Stimulated activated naive B cell treated with anti-CD40 and anti-IgM and Interleukin-4, amounts not matched to agents 10 μg/mL and 1 μg/mL and 100 μg/mL, for 72 hours (primary cell): Measurements from ENCODE around the gene FAM163B.

Experiments used
- ATAC-seq, 2 donors: fragments of 150-1000 bp; cut with Tn5 transposase; replicated peaks; 2 replicates each; pipeline ENCODE4 v1.10.0; 2021; ENCODE audit warnings: moderate library complexity in 1 of 2
- DNase-seq: peaks from one replicate; pipeline ENCODE4 v3.0.0; 2021
- H3K27ac Mint-ChIP-seq: one replicate; pipeline ENCODE4 v1.8.0; 2022; ENCODE audit warnings: mild to moderate bottlenecking, mixed read lengths
- H3K27me3 Mint-ChIP-seq, 2 donors: one replicate each; pipeline ENCODE4 v1.8.0; 2022; ENCODE audit warnings: mixed read lengths in 2 of 2
- H3K36me3 Mint-ChIP-seq, 2 donors: one replicate each; pipeline ENCODE4 v1.8.0; 2022; ENCODE audit warnings: mixed read lengths in 2 of 2, mild to moderate bottlenecking in 1 of 2
- H3K4me1 Mint-ChIP-seq, 2 donors: one replicate each; pipeline ENCODE4 v1.8.0; 2022; ENCODE audit warnings: mixed read lengths in 2 of 2, mild to moderate bottlenecking in 1 of 2
- H3K4me3 Mint-ChIP-seq, 2 donors: one replicate each; pipeline ENCODE4 v1.8.0; 2022; ENCODE audit warnings: mild to moderate bottlenecking in 2 of 2, mixed read lengths in 2 of 2, moderate library complexity in 1 of 2
- H3K9me3 Mint-ChIP-seq, 2 donors: one replicate each; pipeline ENCODE4 v1.8.0; 2022; ENCODE audit warnings: mixed read lengths in 2 of 2, mild to moderate bottlenecking in 1 of 2

Gene FAM163B

DNA sequence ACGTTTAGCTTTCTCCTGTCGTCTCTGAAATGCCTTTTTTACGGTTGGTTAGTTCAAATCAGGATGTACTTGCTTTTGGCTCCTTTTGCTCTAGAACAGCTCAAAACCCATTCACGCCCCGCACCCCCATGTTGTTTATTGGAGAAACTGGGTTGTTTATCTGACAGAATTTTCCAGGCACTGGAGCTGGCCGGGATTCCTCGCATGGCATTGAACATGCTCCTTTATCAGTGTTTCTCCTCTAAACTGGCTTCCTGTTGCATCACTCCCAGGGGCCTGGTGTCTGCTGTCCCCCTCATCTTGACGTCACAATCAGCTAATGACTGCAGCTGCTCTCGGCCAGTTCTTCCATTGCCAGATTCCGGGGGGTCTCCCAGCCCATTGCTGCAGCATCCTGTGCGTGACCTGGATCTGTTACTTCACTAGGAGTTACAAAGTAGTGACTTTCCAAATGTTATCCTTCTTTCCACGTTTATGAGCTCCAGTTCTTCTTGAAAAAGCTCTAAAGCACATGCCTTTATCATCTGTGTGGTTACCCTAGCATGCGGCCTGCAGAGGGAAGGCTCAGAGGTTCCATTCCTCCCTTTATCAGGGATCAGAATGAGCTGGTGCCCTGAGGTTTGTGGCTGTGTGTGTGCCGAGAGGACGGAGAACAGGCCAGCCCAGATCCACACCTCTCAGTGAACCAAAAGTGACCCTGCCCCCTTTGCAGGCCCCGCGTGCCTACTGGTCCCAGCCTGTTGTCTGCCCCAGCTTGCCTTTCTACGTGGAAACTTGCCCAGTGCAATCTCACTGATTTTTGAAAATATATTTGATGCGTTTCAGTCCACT, 27.5 kb downstream of the FAM163B start:
- Mint-ChIP-seq H3K27ac (no peak overlapping the region), H3K27me3 (peaks cover 70 to 95% of the 10 kb centered on the region in 2 donors), H3K4me3 (no peak overlapping the region), H3K36me3 (no peaks in the 10 kb centered on the region), H3K9me3 (no peaks in the 10 kb centered on the region), H3K4me1 (peaks cover 56 to 86% of the 10 kb centered on the region in 2 donors)
- no peak for ATAC-seq
- DNase-seq = no peak

DNA sequence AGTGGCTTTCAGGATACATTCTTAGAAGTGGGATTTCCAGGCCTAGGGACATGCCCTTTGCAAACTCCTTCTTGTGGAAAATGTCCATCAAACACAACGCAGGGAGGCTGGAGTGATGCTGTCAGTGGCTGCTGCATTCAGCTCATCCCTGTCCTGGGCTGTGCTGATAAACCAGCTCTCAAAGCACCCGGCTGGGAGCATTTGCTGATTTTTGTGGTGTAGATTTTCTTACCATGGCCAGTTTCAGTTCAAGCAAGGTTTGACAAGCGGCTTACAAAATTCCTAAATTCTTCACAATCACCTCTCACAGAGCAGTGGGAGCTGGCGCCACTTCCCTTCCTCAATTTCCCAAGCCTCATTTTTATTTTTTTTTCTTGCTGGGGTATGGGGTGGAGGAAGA, 28.2 kb downstream of the FAM163B start:
- DNase-seq = no peak
- ATAC-seq = no peak
- Mint-ChIP-seq H3K27ac (no peak overlapping the region), H3K9me3 (no peaks in the 10 kb centered on the region), H3K4me3 (no peak overlapping the region), H3K27me3 (peaks cover 74 to 96% of the 10 kb centered on the region in 2 donors), H3K4me1 (peaks cover 59 to 91% of the 10 kb centered on the region in 2 donors), H3K36me3 (no peaks in the 10 kb centered on the region)

DNA sequence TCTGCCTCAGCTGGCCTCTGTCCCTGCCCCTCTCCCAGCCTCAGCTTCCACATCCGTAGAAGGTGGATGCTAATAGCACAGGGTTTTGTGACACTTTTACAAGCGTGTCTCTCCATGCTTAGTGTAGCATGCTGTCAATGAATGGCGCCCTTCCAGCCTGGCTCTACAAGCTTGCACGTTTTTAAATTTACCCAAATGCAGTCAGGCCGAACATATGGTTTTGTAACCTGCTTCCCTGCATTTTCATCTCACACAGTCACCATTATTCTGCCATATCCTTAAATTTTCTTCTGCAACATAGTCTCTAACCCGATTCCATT, 28.8 kb downstream of the FAM163B start:
- H3K4me3 Mint-ChIP-seq = no peak overlapping the region
- no peaks in the 10 kb centered on the region for H3K9me3 Mint-ChIP-seq
- ATAC-seq (peak; percentile 41 to 42), DNase-seq (no peak)
- peak overlapping the region; percentile 67 for H3K27ac Mint-ChIP-seq
- H3K27me3 Mint-ChIP-seq = peaks cover 74 to 96% of the 10 kb centered on the region in 2 donors
- no peaks in the 10 kb centered on the region for H3K36me3 Mint-ChIP-seq
- peaks cover 60 to 91% of the 10 kb centered on the region in 2 donors for H3K4me1 Mint-ChIP-seq

DNA sequence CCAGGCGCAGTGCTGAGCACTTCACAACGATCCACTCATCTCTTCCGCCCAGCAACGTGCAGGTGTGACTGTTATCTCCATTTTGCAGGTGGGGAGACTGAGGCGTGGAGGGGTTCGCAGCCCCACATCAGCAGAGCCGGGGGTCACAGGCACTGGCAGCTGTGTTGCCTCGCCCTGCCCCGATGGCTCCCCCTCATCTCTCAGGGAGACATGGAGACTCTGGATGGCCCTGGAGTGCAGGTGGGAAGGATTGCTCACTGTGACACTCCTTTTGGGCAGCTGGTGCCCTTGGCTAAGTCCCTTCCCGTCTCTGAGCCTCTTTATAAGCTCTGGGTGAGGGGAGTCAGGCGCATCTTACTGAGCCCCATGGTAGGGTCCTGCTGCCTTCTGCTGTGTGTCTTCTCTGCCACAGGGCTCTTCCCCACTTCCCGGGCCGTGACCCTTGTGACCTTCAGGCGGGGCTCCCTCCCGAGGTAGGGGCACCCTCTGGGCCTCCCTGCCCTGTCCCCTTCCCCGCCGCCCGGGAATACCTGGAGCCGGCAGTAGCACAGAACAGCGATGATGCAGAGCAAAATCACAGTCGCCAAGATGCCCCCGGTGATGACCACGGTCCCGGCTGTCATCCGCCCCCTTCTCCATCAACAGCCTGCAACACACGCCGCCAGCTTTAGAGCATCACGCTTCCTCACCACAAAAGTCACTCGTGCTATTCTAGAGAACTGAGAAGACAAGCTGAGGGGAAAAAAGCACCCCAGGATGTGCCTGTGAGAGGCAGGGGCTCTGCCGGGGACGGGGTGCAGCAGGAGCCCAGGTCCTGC, 29.4 kb downstream of the FAM163B start:
- H3K4me3 Mint-ChIP-seq = peak overlapping the region; percentile 14 to 30
- no peaks in the 10 kb centered on the region for H3K36me3 Mint-ChIP-seq
- H3K27ac Mint-ChIP-seq = peak overlapping the region; percentile 67
- H3K27me3 Mint-ChIP-seq = peaks cover 72 to 96% of the 10 kb centered on the region in 2 donors
- DNase-seq = peak; percentile 47
- peak; percentile 79 to 84 for ATAC-seq
- H3K9me3 Mint-ChIP-seq = no peaks in the 10 kb centered on the region
- H3K4me1 Mint-ChIP-seq = peaks cover 55 to 87% of the 10 kb centered on the region in 2 donors

DNA sequence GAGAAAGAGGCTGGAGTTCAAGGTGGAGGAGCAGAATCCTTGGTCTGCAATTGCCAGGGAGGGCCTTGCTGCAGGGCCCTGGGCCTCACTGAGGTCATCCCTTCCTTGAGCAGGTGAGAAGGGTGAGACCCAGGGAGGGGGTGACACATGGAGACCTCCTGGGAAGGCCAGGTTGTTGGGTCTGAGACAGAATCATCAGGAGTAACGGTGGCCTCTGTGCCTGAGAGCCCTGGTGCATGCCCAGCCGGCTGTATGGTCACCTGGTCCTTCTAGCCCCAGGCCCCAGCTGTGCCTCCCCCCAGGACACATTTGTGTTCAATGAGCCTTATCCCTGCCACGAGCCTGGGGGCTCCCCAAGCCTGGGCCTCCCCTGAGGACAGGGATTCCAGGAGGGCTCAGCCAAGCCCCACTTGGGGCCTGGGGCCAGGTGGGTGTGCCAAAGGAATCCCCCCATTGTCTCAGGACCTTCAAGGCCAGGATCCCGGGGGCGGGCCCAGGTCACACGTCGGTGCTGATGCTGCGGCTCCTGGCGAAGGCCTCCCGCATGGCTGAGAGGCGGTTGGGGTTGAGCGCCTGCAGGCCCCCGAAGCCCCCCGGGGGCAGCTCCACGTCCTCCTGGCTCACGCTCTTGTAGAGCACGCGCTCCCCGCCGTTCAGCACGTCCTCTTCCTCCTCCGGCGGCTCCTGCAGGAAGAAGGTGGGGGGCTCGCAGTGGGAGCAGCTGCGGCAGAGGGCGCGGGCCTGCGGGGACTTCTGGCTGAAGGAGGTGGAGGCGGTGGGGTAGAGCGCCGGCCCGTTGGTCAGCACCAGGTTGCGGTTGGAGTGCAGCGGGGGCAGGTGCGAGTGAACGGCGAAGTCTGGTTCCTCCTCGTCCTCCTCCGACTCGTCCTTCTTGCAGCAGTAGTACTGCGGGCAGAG, 30.4 kb downstream of the FAM163B start:
- peaks cover 68 to 95% of the 10 kb centered on the region in 2 donors for H3K27me3 Mint-ChIP-seq
- peak overlapping the region; percentile 67 for H3K27ac Mint-ChIP-seq
- H3K4me3 Mint-ChIP-seq = peak overlapping the region; percentile 6 to 17
- ATAC-seq (peak; percentile 5 to 17), DNase-seq (no peak)
- H3K9me3 Mint-ChIP-seq = no peaks in the 10 kb centered on the region
- peaks cover 48 to 77% of the 10 kb centered on the region in 2 donors for H3K4me1 Mint-ChIP-seq
- no peaks in the 10 kb centered on the region for H3K36me3 Mint-ChIP-seq

DNA sequence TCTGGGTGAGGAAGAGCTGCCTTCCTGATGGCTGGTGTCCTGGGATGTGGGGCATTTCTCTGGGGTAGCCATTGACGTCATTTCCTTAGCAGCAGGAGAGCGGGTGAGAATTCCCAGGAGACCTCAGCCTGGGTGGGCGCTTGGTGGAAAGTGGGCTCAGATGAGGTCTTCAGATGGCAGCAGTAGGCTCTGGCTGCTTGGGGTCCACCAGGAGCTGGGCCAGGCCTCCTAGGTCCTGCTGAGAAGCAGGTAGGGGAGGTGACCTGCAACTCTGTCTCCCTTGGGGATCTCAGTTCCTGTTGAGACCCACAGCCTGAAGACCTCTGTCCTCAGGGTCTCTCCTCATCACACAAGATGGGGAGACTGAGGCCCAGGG, 31.5 kb downstream of the FAM163B start:
- ATAC-seq = no peak
- H3K4me1 Mint-ChIP-seq = peaks cover 48 to 71% of the 10 kb centered on the region in 2 donors
- peaks cover 69 to 95% of the 10 kb centered on the region in 2 donors for H3K27me3 Mint-ChIP-seq
- H3K36me3 Mint-ChIP-seq = no peaks in the 10 kb centered on the region
- DNase-seq = no peak
- H3K4me3 Mint-ChIP-seq = peak overlapping the region in 1 of 2 donors; percentile 13
- H3K9me3 Mint-ChIP-seq = no peaks in the 10 kb centered on the region
- H3K27ac Mint-ChIP-seq = no peak overlapping the region

DNA sequence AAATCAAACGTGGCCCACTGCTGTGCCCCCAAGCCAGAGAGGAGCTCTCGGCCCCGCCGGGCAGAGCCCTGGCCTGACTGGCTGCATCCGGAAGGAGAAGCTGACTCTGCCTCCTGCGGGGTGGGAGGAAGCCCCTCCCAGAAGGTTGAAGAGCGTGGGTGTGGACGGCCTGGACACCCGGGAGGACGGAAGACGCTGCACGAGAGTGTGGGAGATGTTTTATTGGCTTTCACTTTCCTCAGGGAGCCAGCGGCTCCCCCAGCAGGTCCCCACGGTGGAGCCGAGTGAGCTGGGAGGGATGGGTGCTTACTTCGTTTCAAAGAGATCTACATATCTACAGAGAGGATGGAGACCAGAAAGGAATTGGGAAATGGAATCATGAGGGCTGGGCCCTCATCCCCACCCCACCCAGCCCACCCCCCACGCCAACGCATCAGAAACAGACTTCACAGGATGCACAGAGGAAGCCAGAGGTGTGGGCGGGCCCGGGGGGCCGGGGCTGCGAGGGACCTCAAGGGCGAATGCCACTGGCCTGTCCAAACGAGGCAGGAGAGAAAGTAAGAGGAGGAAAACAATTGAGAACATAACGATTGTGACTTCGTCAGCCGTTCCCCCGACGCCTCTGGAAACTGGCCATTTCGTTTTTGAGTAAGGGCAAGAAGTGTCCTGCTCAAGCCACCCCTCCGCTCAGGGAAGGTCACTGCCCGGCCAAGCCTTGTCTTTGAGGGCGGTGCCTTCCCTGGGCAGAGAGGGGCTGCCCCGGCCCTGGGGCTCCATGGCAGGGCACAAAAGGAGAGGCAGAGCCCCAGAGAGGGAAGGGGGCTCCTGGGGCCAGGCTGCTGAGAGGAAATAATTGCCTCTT, 32.1 kb downstream of the FAM163B start:
- Mint-ChIP-seq H3K4me1 (peaks cover 48 to 67% of the 10 kb centered on the region in 2 donors), H3K27ac (peak overlapping the region; percentile 60), H3K4me3 (peak overlapping the region; percentile 66 to 67), H3K27me3 (peaks cover 68 to 94% of the 10 kb centered on the region in 2 donors), H3K36me3 (no peaks in the 10 kb centered on the region), H3K9me3 (no peaks in the 10 kb centered on the region)
- ATAC-seq (peak; percentile 17 to 21), DNase-seq (no peak)

DNA sequence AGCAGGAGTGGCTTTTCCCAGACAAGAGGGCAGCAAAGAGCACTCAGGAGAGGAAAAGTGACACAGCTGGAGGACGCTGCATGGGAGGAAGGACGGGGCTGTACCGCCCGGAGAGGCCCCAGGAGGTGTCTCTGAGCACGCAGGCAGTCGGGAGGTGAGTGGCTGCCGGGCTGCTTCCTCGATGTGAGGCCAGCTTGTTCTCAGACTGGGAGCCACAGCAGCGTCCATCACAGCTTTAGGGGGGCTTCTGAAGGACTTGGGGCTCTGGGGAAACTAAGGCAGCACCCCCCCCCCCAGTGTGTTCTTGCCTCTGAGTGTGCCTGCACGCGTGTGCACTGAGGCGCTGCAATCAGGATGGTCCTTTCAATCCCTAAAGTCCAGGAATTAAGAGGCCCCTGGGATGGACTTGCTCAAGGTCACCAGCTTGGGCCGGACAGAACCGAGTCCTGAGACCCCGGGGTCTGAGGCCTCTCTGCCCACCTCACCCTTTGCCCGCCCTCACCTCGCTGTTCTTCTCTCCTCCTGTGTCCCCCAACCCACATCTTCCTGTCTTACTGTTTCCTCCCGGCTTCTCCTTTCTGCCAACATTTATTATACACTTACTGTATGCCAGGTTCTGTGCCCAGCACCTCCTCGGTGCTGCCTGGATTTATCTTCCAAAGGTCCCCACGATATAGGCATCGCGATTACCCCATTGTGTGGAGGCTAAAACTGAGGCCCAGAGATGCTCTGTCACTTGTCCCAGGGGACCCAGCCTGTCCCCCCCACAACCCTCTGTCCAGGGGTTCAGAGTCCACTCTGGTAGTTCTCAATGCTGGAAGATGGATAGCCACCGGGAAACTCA, 32.9 kb downstream of the FAM163B start:
- no peaks in the 10 kb centered on the region for H3K36me3 Mint-ChIP-seq
- peaks cover 61 to 91% of the 10 kb centered on the region in 2 donors for H3K27me3 Mint-ChIP-seq
- H3K4me3 Mint-ChIP-seq = peak overlapping the region; percentile 66 to 67
- H3K9me3 Mint-ChIP-seq = no peaks in the 10 kb centered on the region
- peaks cover 43 to 60% of the 10 kb centered on the region in 2 donors for H3K4me1 Mint-ChIP-seq
- no peak for ATAC-seq
- H3K27ac Mint-ChIP-seq = peak overlapping the region; percentile 60
- DNase-seq = no peak

DNA sequence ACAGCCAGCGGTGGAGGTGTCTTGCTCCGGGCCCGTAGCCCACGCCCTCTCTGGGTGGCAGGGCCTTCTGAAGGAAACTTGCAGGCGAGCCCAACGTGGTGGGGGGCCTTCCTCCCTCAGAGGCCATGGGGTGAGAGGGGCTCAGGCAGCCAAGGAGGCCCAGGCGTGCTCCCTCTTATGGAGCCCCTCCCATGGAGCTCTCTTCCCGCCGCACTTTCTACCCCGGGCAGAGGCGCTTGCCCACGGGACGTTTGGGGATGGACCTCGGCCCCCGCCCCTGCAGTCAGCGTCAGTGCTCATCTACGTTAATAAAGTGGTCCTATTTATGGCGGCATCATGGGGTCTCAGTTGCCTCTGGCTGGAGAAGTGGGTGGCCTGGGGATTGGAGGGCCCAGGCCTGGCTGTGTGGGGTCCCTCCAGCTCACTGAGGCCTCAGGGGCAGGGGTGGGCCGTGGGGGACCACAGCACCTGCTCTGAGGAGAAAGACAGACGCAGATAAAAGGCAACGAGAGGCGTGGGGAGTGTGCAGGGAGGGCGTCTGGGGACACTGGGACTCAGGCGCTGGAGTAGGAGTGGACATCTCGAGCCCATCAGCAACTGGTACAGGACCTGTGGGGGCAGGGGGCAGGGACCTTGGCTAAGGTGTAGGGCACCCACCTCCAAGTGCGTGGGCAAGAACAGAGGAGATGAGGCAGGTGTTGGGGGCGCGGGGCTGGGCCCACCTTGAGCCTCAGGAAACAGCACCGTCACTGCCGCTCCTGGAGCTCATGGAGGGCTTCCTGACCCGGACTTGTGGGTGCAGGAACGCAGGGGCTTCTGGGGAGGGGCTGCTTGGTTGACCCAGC, 33.8 kb downstream of the FAM163B start:
- ATAC-seq = no peak
- DNase-seq = no peak
- peak overlapping the region; percentile 51 for H3K27ac Mint-ChIP-seq
- no peak overlapping the region for H3K4me3 Mint-ChIP-seq
- no peaks in the 10 kb centered on the region for H3K9me3 Mint-ChIP-seq
- peaks cover 40 to 52% of the 10 kb centered on the region in 2 donors for H3K4me1 Mint-ChIP-seq
- no peaks in the 10 kb centered on the region for H3K36me3 Mint-ChIP-seq
- H3K27me3 Mint-ChIP-seq = peaks cover 61 to 95% of the 10 kb centered on the region in 2 donors

DNA sequence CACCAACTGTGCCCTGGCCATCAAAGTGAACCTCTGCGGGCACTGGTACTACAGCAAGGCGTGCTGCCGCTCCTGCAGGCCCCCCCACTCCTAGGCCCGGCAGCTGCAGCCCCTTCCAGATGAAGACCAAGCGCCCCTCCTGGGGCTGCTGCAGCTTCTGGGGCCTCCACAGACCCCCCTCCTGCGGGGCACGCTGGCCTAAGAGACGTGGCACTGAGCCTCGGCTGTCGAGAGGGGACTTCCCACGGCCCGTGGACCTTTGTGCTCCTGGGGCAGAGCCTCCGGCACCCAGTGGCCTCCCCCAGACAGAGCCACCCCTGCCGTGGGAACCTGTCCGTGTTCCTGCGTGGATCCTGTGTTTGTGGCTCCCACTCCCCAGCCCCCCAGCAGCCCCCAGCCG, 34.4 kb downstream of the FAM163B start:
- H3K9me3 Mint-ChIP-seq = no peaks in the 10 kb centered on the region
- H3K4me1 Mint-ChIP-seq = peaks cover 37 to 46% of the 10 kb centered on the region in 2 donors
- ATAC-seq (no peak), DNase-seq (no peak)
- no peaks in the 10 kb centered on the region for H3K36me3 Mint-ChIP-seq
- no peak overlapping the region for H3K27ac Mint-ChIP-seq
- no peak overlapping the region for H3K4me3 Mint-ChIP-seq
- peaks cover 61 to 95% of the 10 kb centered on the region in 2 donors for H3K27me3 Mint-ChIP-seq

DNA sequence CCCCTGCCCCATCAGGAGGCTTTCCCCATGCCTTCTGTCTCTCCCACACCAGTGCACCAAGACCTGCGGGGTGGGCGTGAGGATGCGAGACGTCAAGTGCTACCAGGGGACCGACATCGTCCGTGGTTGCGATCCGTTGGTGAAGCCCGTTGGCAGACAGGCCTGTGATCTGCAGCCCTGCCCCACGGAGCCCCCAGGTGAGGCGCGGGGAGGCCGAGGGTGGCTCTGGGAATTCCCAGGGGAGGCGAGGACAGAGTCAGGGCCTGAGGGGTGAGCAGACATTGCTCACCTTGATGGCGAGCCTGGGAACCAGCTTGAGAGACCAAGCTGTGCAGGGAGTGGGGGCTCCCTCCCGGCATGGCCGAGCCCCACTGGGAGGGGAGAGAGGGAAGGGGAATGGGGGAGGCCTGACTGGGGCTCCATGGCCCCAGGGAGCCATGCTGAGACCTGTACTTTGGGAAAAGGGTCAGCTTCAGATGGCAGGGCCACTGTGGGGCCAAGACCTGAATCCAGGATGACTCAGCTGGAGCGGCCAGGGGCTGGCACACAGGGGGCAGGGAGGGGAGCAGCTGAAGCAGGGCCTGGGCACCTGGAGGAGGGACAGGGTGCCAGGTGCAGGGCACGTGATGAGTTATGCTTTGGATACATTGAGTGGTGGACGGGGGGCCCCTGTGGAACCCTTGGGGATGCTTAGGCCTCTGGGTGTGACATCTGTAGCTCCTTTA, 35.2 kb downstream of the FAM163B start:
- ATAC-seq = no peak
- no peaks in the 10 kb centered on the region for H3K36me3 Mint-ChIP-seq
- no peak overlapping the region for H3K4me3 Mint-ChIP-seq
- no peak overlapping the region for H3K27ac Mint-ChIP-seq
- H3K27me3 Mint-ChIP-seq = peaks cover 53 to 90% of the 10 kb centered on the region in 2 donors
- no peaks in the 10 kb centered on the region for H3K9me3 Mint-ChIP-seq
- H3K4me1 Mint-ChIP-seq = peaks cover 29 to 40% of the 10 kb centered on the region in 2 donors
- no peak for DNase-seq
